ENCODE data around the gene TYMS.

DNA sequence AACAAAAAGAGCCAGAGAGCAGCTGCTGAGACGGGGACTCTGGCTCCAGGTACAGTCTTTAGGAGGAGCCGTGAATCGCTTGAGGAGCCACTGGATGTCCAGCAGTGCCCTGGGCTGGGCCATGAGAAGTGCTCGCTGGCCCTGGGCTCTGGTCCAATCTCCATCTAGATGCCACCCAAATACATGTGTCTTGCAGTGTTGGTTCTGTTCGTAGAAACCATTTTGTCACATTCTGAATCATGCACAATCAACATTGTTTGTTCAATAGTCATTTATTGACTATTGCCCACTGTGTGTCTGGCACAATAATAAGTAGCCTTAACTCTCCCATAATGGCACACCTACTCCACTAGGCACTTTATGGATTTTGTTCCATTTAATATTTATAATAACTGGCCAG lies 26.1 kb downstream of the TYMS start:
- TF ChIP-seq, protein P1, sequence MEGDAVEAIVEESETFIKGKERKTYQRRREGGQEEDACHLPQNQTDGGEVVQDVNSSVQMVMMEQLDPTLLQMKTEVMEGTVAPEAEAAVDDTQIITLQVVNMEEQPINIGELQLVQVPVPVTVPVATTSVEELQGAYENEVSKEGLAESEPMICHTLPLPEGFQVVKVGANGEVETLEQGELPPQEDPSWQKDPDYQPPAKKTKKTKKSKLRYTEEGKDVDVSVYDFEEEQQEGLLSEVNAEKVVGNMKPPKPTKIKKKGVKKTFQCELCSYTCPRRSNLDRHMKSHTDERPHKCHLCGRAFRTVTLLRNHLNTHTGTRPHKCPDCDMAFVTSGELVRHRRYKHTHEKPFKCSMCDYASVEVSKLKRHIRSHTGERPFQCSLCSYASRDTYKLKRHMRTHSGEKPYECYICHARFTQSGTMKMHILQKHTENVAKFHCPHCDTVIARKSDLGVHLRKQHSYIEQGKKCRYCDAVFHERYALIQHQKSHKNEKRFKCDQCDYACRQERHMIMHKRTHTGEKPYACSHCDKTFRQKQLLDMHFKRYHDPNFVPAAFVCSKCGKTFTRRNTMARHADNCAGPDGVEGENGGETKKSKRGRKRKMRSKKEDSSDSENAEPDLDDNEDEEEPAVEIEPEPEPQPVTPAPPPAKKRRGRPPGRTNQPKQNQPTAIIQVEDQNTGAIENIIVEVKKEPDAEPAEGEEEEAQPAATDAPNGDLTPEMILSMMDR (IDR thresholded peaks at IDR 0.05), result no peak
- no peak for TF ChIP-seq EZH2 (IDR thresholded peaks at IDR 0.05; ENCODE audit: borderline replicate concordance, insufficient read depth, low read depth, low read length, poor library complexity, severe bottlenecking)
